GM19023 (cell line): ENCODE measurements around the gene ZSCAN20.

Source experiments
- ATAC-seq: cut with Tn5 transposase; IDR thresholded peaks from one replicate; pipeline ENCODE4 v1.9.1; 2021; ENCODE audit warnings: mild to moderate bottlenecking, moderate library complexity; ENCODE audit not compliant: unreplicated experiment

Gene ZSCAN20

DNA sequence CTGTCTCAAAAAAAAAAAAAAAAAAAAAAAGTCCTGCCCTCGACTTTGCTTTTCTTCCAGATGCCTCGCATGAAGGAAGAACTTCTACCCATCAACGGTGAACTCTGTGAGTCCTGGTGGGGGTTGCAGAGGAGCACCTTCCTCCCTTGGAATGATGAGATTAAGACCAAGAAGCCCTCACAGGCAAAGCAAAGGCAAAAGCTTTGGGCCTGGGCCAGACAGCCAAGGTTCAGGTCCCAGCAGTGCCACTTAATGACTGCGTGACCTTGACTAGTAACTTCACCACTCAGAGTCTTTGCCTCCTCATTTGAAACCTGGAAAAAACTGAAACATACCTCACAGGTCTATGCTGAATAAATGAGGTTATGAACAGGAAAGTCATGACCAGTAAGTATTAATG, 55.5 kb downstream of the ZSCAN20 start:
- ATAC-seq: no peak

DNA sequence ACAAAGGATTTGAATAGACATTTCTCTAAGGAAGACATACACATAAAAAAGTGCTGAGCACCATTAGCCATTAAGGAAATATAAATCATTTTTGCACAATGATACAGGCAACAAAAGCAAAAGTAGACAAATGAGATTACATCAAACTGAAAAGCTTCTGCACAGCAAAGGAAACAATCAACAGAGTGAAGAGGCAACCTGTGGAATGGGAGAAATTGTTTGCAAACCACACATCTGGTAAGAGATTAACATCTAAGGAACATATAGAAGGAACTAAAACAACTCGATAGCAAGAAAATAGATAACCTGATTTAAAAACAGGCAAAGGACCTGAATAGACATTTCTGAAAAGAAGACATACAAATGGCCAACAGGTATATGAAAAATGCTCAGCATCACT, 57.5 kb downstream of the ZSCAN20 start:
- ATAC-seq: no peak

DNA sequence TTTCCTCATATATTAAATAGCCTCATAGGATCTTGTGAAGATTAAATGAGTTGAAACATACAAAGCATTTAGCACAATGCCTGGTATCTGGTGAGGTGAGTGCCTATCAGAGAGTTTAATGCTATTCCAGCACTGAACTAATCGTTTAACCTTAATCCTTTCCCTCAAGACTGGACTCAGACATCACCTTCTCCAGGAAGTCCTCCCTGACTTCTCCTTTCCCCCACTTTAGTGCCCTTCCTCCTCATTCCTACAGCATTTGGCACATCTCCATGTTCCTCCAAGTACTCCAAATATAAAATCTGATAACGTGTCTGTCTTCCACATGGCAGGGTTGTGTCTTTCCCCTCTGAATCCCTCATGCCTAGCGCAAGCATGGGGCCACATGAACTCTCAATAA, 59.8 kb downstream of the ZSCAN20 start:
- no peak for ATAC-seq

DNA sequence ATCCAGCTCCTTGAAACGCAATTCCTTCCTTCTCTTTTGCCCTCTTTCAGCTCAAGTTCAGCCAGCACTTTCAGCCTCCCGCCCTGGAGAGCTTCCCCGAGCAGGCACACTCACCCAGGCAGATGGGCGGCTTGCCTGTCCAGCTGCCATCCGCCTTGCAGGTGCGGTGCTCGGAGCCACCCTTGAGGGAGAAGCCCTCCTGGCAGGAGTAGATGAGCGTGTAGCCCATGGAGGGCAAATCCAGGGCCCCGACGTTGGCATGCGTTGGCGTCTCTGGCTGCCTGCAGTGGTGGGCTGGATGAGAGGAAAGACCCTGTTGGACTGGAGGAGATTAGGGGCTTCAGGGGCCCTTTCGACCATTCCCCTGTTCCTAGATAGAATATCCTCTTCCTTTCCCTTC, 60.5 kb downstream of the ZSCAN20 start:
- no peak for ATAC-seq

DNA sequence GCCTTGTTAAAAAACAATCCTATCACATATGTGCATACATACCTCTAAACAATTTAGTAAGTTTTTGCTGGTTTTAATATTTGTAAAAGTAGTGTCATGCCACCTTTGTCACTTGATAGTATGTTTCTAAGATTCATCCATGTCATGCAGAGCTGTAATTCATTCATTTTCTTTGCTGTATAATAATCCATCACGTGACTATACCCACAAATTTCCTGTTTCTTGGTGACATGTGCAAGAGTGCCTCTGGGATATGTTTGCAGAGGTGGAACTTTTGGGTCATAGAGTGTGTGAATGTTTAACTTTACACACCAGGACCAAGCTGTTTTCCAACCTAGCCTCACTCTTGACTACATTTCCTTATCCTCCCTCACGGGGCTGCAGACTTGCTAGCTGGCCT, 62.9 kb downstream of the ZSCAN20 start:
- no peak for ATAC-seq

DNA sequence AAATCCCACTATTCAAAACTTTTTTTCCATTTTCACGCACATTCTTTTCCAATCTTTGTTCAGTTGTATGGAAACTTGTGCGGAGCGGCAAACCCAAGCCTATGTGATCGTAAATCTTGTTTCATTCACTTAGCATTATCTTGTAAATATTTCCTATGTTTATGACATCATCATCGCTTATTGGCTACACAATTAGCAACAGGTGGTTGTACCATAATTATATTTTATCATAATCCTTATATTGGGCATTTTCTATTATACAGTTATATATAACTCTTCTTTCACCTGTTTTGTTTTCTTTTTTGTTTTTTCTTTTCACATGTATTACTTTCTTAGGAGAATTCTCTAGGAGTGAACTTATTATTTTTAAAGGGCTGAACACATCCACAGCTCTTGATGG, 65.4 kb downstream of the ZSCAN20 start:
- no peak for ATAC-seq

DNA sequence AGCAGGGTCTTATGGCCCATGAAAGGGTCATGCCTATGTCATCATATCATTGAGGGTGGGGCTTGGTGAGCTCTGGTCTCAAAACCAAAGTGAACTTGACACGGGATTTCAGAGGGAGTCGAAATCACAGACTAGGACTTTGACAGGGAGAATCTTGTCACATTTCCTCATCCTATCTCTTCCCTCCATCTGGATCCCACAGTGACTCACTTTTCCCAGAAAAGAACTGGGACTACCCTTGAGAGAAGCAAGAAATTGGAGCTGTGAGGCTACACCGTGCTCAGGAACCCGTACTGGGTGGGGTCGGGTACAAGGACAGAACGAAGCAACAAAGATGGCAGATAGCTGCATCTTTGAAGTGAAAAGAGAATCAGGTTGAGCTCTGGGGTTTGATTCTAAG, 69.5 kb downstream of the ZSCAN20 start:
- no peak for ATAC-seq
